Retinal pigment epithelial cell (primary cell): ENCODE data around the gene CD96.
A peak's percentile ranks its signal among the peaks of the same experiment; 100 is the strongest.
"Not testable (repeated sequence)": the region's sequence is repeated elsewhere in the genome, so short reads cannot be mapped to it uniquely, and the experiment has no call there.

Source experiments
- DNase-seq: peaks from one replicate; pipeline ENCODE4 v3.0.0-alpha.2; 2010; ENCODE audit warnings: low read depth
- H3K4me3 ChIP-seq: 2 replicates; pipeline ENCODE4 v1.5.1; 2011; ENCODE audit warnings: mild to moderate bottlenecking, low read length, control low read depth, moderate library complexity
- CTCF ChIP-seq: conservative IDR thresholded peaks from 2 replicates; pipeline ENCODE4 v1.5.1; 2011; ENCODE audit warnings: low read depth, low read length, control low read depth, inconsistent platforms

CD96 gene

GRCh38 chr3:111617406-111617805 is 75.4 kb downstream of the CD96 start:
- DNase-seq, result no peak
- no peak for TF ChIP-seq CTCF
- H3K4me3 ChIP-seq, result no peak overlapping the region

- DNase-seq, result no peak
- H3K4me3 ChIP-seq, result no peak overlapping the region
- TF ChIP-seq CTCF, result no peak
Measured at GRCh38 chr3:111617912-111618601, 76.1 kb downstream of the CD96 start.

- no peak for TF ChIP-seq CTCF
- DNase-seq, result no peak
- no peak overlapping the region for H3K4me3 ChIP-seq
Measured at GRCh38 chr3:111618945-111619344, 76.9 kb downstream of the CD96 start.

- H3K4me3 ChIP-seq, result no peak overlapping the region
- peak; percentile 63 for DNase-seq
- no peak for TF ChIP-seq CTCF
Measured at GRCh38 chr3:111619833-111620232, 77.8 kb downstream of the CD96 start.

GRCh38 chr3:111621535-111621934 is 79.5 kb downstream of the CD96 start:
- no peak overlapping the region for H3K4me3 ChIP-seq
- peak; percentile 57 for TF ChIP-seq CTCF
- no peak for DNase-seq

GRCh38 chr3:111627092-111627491 is 85.1 kb downstream of the CD96 start:
- no peak for DNase-seq
- no peak for TF ChIP-seq CTCF
- no peak overlapping the region for H3K4me3 ChIP-seq

GRCh38 chr3:111629018-111629417 is 87.0 kb downstream of the CD96 start:
- not testable (repeated sequence) for H3K4me3 ChIP-seq, DNase-seq

GRCh38 chr3:111630638-111631037 is 88.6 kb downstream of the CD96 start:
- DNase-seq, H3K4me3 ChIP-seq: not testable (repeated sequence)
